Measurements from ENCODE around the gene CHCHD10. TPM values are rescaled to one million over a fixed set of nuclear protein-coding genes. Genes with fewer than 3 reads are reported as not detected.

CHCHD10 gene
- total RNA-seq, 1 experiment from 2014 or later: 155 TPM

- Mint-ChIP-seq H3K9me3 (ENCODE audit: low read depth, unreplicated experiment) (no peaks in the 10 kb centered on the region), H3K4me1 (ENCODE audit: low read depth, unreplicated experiment) (peaks cover under 1% of the 10 kb centered on the region), H3K27ac (ENCODE audit: unreplicated experiment) (no peak overlapping the region), H3K36me3 (ENCODE audit: insufficient read depth, unreplicated experiment) (peaks cover 25% of the 10 kb centered on the region), H3K27me3 (ENCODE audit: unreplicated experiment) (no peaks in the 10 kb centered on the region), H3K4me3 (ENCODE audit: low read depth, unreplicated experiment) (no peak overlapping the region)
- no peak for TF ChIP-seq CTCF (IDR thresholded peaks at IDR 0.05; ENCODE audit: unreplicated experiment)
- intact Hi-C loops (cut with micrococcal nuclease; ENCODE audit: unreplicated experiment): no loop called here
- no peak for DNase-seq
- no TSS peak for BruUV-seq (replicated peaks)
- CTCF ChIA-PET: interaction anchor here (0.6 kb wide), 1 partner anchor 94 kb away, joined by 3 read pairs; no protein-coding TSS in a partner anchor
These were observed 12.1 kb downstream of the CHCHD10 start for GRCh38 chr22:23755711-23756110.

DNA sequence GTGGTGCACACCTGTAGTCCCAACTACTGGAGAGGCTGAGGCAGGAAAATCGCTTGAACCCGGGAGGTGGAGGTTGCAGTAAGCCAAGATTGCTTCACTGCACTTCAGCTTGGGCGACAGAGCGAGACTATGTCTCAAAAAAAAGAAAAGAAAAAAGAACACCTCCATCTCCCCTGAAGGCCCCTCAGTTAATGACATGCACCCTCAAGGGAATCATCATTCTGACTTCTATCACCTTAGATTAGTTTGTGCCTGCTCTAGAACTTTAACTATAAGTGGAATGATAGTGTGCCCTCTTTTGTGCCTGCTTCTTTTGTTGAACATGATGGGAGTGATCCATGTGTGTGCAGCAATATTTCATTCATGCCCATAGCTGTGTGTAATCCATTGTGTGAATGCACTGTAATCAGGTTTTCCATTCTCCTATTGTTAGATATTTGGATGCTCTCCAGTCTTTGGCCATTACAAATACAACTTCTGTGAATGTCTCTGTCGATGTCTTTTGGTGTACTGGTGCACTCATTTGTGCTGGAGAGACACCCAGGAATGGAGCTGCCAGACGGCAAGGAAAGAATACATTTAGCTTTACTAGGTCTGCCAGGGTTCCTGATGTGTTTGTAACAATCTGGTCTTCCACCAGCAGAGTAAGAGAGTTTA lies 12.7 kb downstream of the CHCHD10 start:
- no TSS peak for BruUV-seq (replicated peaks)
- intact Hi-C loops (cut with micrococcal nuclease; ENCODE audit: unreplicated experiment): no loop called here
- H3K9me3 Mint-ChIP-seq (ENCODE audit: low read depth, unreplicated experiment): no peaks in the 10 kb centered on the region
- H3K4me1 Mint-ChIP-seq (ENCODE audit: low read depth, unreplicated experiment): peaks cover 7% of the 10 kb centered on the region
- CTCF ChIA-PET: interaction anchor here (0.6 kb wide), 1 partner anchor 95 kb away, joined by 3 read pairs; no protein-coding TSS in a partner anchor
- no peak overlapping the region for H3K27ac Mint-ChIP-seq (ENCODE audit: unreplicated experiment)
- no peak for DNase-seq
- no peak for TF ChIP-seq CTCF (IDR thresholded peaks at IDR 0.05; ENCODE audit: unreplicated experiment)
- H3K4me3 Mint-ChIP-seq (ENCODE audit: low read depth, unreplicated experiment): no peak overlapping the region
- no peaks in the 10 kb centered on the region for H3K27me3 Mint-ChIP-seq (ENCODE audit: unreplicated experiment)
- H3K36me3 Mint-ChIP-seq (ENCODE audit: insufficient read depth, unreplicated experiment): peaks cover 27% of the 10 kb centered on the region

DNA sequence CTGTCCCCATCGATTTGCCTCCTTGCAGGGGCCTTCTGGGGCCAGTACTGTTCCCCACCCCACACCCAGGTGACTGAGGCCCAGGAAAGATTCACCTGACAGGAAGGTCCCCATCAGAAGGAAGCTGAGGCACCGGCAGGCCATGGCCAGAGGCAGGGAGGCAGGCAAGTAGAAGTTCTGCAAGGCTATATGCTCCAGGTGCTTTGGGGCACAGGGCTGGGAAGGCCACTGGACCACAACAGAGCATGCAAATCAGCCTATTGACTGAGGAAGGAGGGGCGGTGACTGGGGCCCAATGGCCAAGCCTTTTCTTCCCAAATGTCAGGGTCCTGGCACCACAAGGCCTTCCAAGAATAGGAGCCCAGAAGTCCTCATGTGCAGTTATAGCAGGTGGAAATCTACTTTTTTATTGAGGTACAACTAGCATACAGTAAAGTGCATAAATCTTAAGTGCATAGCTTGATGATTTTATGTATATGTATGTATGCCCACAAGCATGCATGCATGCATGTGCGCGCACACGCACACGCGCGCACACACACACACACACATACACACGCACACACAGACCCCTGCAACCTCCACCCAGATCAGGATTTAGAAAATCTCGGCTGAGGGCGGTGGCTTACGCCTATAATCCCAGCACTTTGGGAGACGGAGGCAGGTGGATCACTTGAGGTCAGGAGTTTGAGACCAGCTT lies 13.4 kb downstream of the CHCHD10 start, which contains the start of gene VPREB3:
Gene VPREB3 (minus strand): TSS at position 206 of the 700 bp plus-strand sequence. CDS start 62 bp downstream, at position 144.
- Mint-ChIP-seq H3K27me3 (ENCODE audit: unreplicated experiment) (no peaks in the 10 kb centered on the region), H3K4me1 (ENCODE audit: low read depth, unreplicated experiment) (peaks cover 14% of the 10 kb centered on the region), H3K36me3 (ENCODE audit: insufficient read depth, unreplicated experiment) (peaks cover 26% of the 10 kb centered on the region), H3K4me3 (ENCODE audit: low read depth, unreplicated experiment) (no peak within 1 kb of the TSS), H3K9me3 (ENCODE audit: low read depth, unreplicated experiment) (no peaks in the 10 kb centered on the region), H3K27ac (ENCODE audit: unreplicated experiment) (no peak within 1 kb of the TSS)
- intact Hi-C loops (cut with micrococcal nuclease; ENCODE audit: unreplicated experiment): no loop called here
- DNase-seq: no peak
- BruUV-seq (replicated peaks): no TSS peak
- CTCF ChIA-PET: no interaction called here
- no peak for TF ChIP-seq CTCF (IDR thresholded peaks at IDR 0.05; ENCODE audit: unreplicated experiment)

DNA sequence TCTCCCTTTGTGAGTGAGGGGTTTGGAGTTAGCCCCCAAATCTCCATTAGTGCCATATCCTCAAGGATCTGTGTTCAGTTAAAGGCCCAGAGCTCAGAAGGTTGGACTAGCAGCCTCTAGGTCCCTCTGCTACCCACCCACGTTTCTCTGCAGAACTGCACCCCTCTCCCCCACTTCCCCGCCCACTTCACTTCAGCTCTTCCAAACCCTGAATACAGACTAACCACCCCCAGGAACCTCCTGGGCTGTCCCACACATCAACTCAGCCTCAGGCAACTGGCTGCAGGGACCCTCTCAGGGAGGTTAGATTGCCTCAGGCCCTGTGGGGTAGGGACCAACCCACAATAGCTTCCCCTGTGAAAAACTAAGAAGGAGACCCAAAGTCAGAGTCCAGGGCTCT lies 14.4 kb downstream of the CHCHD10 start:
- no peak overlapping the region for H3K27ac Mint-ChIP-seq (ENCODE audit: unreplicated experiment)
- CTCF ChIA-PET: no interaction called here

More for the DNA sequence above, 14.4 kb downstream of the CHCHD10 start:
- Mint-ChIP-seq H3K27me3 (ENCODE audit: unreplicated experiment) (no peaks in the 10 kb centered on the region), H3K36me3 (ENCODE audit: insufficient read depth, unreplicated experiment) (peaks cover 26% of the 10 kb centered on the region), H3K4me1 (ENCODE audit: low read depth, unreplicated experiment) (peaks cover 15% of the 10 kb centered on the region), H3K9me3 (ENCODE audit: low read depth, unreplicated experiment) (no peaks in the 10 kb centered on the region), H3K4me3 (ENCODE audit: low read depth, unreplicated experiment) (no peak overlapping the region)
- intact Hi-C loops (cut with micrococcal nuclease; ENCODE audit: unreplicated experiment): no loop called here
- no TSS peak for BruUV-seq (replicated peaks)
- no peak for DNase-seq
- TF ChIP-seq CTCF (IDR thresholded peaks at IDR 0.05; ENCODE audit: unreplicated experiment): no peak

Measured in Calu3 (cell line).